ENCODE results near the gene MCTP2.

DNA sequence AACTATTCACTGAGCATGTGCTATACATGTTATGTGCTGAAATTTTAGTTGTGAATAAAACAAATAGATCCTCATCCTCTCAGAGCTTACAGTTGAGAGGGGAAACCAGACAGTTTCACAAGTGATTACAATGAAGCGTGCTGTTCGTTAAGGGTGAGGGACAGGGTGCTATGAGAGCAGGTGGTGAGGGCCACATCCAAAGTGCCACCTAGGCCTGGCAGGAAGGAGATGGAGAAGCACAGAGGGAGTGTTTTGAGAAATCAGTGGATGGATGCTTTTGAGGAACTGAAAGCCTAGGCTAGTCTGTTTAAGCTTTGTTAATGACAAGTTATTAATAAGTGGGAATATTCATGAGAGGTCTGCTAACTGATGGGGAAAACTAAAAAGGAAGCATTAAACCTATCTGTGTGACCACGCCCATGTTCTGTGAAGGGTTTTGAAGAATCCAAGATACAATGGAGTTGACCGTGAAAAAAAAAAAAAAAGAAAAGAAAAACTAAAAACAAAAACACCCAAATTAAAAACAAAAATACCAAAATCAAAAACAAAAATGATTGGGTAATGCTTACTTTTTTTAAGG lies 7.3 kb downstream of the MCTP2 start:
- TF ChIP-seq, protein P1, sequence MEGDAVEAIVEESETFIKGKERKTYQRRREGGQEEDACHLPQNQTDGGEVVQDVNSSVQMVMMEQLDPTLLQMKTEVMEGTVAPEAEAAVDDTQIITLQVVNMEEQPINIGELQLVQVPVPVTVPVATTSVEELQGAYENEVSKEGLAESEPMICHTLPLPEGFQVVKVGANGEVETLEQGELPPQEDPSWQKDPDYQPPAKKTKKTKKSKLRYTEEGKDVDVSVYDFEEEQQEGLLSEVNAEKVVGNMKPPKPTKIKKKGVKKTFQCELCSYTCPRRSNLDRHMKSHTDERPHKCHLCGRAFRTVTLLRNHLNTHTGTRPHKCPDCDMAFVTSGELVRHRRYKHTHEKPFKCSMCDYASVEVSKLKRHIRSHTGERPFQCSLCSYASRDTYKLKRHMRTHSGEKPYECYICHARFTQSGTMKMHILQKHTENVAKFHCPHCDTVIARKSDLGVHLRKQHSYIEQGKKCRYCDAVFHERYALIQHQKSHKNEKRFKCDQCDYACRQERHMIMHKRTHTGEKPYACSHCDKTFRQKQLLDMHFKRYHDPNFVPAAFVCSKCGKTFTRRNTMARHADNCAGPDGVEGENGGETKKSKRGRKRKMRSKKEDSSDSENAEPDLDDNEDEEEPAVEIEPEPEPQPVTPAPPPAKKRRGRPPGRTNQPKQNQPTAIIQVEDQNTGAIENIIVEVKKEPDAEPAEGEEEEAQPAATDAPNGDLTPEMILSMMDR (IDR thresholded peaks at IDR 0.05; ENCODE audit: low read depth, low read length, poor library complexity, severe bottlenecking) = no peak
- TF ChIP-seq EZH2phosphoT487 (IDR thresholded peaks at IDR 0.05; ENCODE audit: borderline replicate concordance, low read length) = no peak

All from DOHH2 (cell line).